ENCODE results near the gene ZNF808.
"Not testable (repeated sequence)": the region's sequence is repeated elsewhere in the genome, so short reads cannot be mapped to it uniquely, and the experiment has no call there.

ZNF808 gene

DNA sequence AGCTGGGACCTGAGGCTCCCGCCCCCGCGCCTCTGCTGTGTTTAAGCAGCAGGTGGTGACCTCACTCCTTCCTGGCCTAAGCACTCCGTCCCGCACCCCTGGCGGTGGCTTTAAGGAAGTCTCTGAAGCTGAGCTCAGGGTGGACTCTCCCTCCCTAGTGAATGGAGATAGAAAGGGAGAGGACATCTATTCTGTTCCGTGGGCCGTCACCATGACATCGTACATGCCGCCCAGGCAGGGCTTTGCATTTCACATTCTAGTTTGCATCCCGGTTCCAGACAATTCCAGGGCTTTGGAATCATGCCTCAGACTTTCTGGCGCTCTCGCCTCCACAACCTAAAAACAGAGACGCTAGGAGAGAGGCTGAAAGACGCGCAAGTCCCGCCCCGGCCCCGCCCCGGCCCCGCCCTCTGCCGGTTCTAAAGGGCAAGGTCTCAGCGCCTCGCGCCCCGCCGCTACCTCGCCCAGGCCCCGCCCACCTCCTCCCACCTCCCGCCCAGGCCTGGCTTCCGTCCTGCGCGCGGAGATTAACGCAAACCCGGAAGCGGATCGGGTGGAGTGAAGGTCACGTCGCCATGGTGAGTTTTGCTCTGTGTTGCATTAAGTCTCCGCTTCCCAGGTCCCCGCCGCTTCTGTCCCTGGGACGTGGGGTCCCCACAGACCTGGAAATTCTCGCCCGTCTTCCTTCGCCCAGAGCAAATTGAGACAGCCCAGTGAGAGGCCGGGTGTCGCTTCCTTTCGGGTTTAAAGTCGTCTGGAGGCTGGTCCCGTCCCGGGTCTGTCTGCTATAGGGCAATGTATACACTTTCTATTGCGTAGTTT lies at the start of gene ZNF808:
ZNF808 (plus strand) TSS at position 535 of the 822 bp plus-strand sequence. CDS start 15,617 bp downstream, outside the sequence.
- peak; percentile 94 for DNase-seq
- TF ChIP-seq POLR2A (IDR thresholded peaks at IDR 0.05; ENCODE audit: low read length) (peak; percentile 52), GATA1 (IDR thresholded peaks at IDR 0.05; ENCODE audit: low read depth, low read length) (no peak)

DNA sequence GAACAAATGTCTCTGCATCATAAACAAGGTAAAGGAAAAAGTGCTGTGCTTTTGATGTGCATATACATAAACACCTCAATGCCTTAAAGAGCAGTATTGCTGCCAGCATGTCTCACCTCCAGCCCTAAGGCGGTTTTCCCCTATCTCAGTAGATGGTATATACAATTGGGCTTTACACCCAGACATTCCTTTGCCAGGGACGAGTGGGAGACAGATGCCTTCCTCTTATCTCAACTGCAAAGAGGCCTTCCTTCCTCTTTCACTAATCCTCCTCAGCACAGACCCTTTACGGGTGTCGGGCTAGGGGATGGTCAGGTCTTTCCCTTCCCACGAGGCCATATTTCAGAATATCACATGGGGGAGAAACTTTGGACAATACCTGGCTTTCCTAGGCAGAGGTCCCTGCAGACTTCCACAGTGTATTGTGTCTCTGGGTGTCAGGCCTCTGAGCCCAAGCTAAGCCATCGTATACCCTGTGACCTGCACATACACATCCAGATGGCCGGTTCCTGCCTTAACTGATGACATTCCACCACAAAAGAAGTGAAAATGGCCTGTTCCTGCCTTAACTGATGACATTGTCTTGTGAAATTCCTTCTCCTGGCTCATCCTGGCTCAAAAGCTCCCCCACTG lies 43.2 kb upstream of the ZNF808 start:
- DNase-seq, result not testable (repeated sequence)

DNA sequence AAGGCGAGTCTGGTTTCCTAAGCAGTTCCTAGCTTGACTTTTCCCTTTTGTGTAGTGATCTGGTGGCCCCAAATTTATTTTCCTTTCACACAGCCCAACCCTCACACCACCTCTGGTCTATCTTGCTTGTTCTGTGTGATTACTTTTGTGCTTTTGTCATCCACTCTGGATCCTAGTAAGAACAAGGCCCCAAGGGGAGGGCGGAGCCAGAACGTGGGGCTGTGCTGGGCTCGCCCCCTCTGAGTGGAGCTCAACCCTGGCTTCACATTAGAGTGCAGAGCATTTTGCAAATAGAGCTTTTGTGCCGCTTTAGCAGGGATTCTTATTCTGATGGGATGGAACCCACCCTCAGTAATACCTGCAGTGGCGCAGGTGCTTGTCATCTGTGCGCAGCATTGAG lies 42.4 kb upstream of the ZNF808 start:
- DNase-seq, result not testable (repeated sequence)

GRCh38 chr19:52485561-52486240 lies 41.8 kb upstream of the ZNF808 start:
- DNase-seq, result not testable (repeated sequence)

DNA sequence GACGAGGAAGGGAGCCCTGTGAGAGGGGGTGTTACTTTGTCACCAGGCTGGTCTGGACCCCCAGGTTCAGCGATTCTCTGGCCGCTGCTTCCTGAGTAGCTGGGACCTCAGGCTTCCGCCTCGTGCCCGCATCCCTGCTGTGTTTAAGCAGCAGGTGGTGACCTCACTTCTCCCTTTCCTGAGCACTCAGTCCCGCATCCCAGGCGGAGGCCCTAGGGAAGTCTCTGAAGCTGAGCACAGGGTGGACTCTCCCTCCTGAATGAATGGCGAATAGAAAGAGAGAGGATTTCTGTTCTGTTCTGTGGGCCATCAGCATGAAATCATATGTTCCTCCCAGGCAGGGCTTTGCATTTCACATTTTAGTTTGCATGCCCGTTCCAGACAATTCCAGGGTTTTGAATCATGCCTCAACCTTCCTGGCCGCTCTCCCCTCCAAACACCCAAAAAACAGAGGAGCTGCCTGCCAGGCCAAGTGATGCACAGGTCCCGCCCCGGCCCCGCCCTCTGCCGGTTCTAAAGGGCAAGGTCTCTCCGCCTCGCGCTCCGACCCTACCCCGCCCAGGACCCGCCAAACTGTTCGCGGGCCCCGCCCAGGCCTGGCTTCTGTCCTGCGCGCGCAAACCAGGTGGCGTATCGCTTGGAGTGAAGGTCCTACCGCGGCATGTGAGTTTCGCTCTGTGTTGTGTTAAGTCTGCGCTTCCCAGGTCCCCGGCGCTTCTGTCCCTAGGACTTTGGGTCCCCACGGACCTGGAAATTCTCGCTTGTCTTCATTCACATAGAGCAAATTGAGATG lies 35.1 kb upstream of the ZNF808 start:
- TF ChIP-seq POLR2A (IDR thresholded peaks at IDR 0.05; ENCODE audit: low read length), result no peak
- no peak for TF ChIP-seq GATA1 (IDR thresholded peaks at IDR 0.05; ENCODE audit: low read depth, low read length)
- DNase-seq, result no peak

GRCh38 chr19:52492994-52493470 lies 34.4 kb upstream of the ZNF808 start:
- DNase-seq, result no peak
- TF ChIP-seq GATA1 (IDR thresholded peaks at IDR 0.05; ENCODE audit: low read depth, low read length), result no peak
- TF ChIP-seq POLR2A (IDR thresholded peaks at IDR 0.05; ENCODE audit: low read length), result no peak

GRCh38 chr19:52494518-52494917 lies 33.0 kb upstream of the ZNF808 start:
- TF ChIP-seq GATA1 (IDR thresholded peaks at IDR 0.05; ENCODE audit: low read depth, low read length), result no peak
- TF ChIP-seq POLR2A (IDR thresholded peaks at IDR 0.05; ENCODE audit: low read length), result no peak
- no peak for DNase-seq

- TF ChIP-seq POLR2A (IDR thresholded peaks at IDR 0.05; ENCODE audit: low read length), result no peak
- no peak for TF ChIP-seq GATA1 (IDR thresholded peaks at IDR 0.05; ENCODE audit: low read depth, low read length)
- no peak for DNase-seq
Observed at GRCh38 chr19:52498571-52498970, 28.9 kb upstream of the ZNF808 start.

- DNase-seq, result not testable (repeated sequence)
Observed at GRCh38 chr19:52500474-52500873, 27.0 kb upstream of the ZNF808 start.

- DNase-seq, result not testable (repeated sequence)
Observed at GRCh38 chr19:52500991-52501390, 26.5 kb upstream of the ZNF808 start.

DNA sequence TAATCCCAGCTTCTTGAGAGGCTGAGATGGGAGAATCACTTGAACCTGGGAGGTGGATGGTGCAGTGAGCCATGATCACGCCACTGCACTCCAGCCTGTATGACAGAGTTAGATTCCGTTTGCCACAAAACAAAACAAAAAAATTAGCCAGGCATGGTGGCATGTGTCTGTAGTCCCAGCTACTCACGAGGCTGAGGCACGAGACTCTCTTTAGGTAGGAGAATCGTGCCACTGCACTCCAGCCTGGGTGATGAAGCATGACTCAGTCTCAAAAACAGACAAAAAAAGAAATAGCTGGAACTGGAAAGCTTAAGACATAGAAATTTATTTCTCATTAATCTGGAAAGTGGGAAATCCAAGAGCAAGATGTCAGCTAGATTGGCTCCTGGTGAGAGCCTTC lies 20.2 kb upstream of the ZNF808 start:
- DNase-seq, result no peak
- TF ChIP-seq GATA1 (IDR thresholded peaks at IDR 0.05; ENCODE audit: low read depth, low read length) (no peak), POLR2A (IDR thresholded peaks at IDR 0.05; ENCODE audit: low read length) (no peak)

DNA sequence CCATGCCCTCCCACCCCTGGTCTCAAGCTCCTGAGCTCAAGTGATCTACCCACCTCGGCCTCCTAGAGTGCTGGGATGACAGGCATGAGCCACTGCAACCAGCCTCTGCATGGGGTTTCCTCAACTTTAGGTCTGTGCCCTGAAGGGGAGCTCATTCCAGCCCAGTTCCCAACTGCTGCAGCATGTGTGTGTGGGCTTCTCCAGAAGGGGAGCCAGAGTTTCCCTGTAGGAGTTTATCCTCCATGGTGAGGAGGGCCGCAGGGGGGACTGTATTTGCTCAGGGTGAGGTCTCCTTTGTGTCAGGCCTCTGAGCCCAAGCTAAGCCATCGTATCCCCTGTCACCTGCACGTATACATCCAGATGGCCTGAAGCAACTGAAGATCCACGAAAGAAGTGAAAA lies 11.3 kb upstream of the ZNF808 start:
- no peak for DNase-seq
- TF ChIP-seq GATA1 (IDR thresholded peaks at IDR 0.05; ENCODE audit: low read depth, low read length) (no peak), POLR2A (IDR thresholded peaks at IDR 0.05; ENCODE audit: low read length) (no peak)

DNA sequence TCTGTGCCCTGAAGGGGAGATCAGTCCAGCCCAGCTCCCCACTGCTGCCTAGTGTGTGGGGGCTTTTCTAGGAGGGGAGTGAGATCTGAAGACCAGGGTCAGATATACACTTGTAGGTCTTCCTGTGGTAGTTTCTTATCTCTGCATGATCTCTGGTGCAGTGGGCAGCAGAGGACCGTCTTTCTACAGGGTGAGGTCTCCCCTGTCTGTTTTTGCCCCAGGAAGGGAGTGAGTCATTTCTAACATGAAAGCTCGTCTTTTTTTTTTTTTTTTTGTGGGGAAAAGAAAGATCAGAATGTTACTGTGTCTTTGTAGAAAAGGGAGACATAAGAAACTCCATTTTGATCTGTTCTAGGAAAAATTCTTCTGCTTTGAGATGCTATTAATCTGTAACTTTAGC lies 8.8 kb upstream of the ZNF808 start:
- DNase-seq, result no peak
- TF ChIP-seq POLR2A (IDR thresholded peaks at IDR 0.05; ENCODE audit: low read length) (no peak), GATA1 (IDR thresholded peaks at IDR 0.05; ENCODE audit: low read depth, low read length) (no peak)

GRCh38 chr19:52519175-52519574 lies 8.3 kb upstream of the ZNF808 start:
- not testable (repeated sequence) for DNase-seq
